B cell (primary cell): ENCODE results near the gene TBC1D3B. TPM values are rescaled to one million over a fixed set of nuclear protein-coding genes. Genes with fewer than 3 reads are reported as not detected.
"Not testable (repeated sequence)": the region's sequence is repeated elsewhere in the genome, so short reads cannot be mapped to it uniquely, and the experiment has no call there.

Source experiments
- ATAC-seq: fragments of 200-7000 bp; cut with Tn5 transposase; one replicate; pipeline ENCODE4 v1.10.0; 2021; ENCODE audit warnings: low read depth, mild to moderate bottlenecking, moderate number of reproducible peaks, moderate library complexity
- CTCF ChIA-PET: fragments of 350-600 bp; sonication (Branson Sonifier 250); formaldehyde crosslinking; loops from one replicate; lab custom pipeline; 2021; ENCODE audit warnings: antibody characterized with exemption, inconsistent platforms; lab: Charles Lee
- POLR2A ChIA-PET: fragments of 350-600 bp; sonication (Branson Sonifier 250); formaldehyde crosslinking; loops from one replicate; lab custom pipeline; 2021; ENCODE audit warnings: antibody characterized with exemption; lab: Charles Lee
- DNase-seq: peaks from one replicate; pipeline ENCODE4 v3.0.0; 2013
- H2AFZ ChIP-seq: 2 replicates; pipeline ENCODE4 v1.6.1; 2012; ENCODE audit warnings: mild to moderate bottlenecking, low read depth, low read length; ENCODE audit not compliant: insufficient read depth, poor library complexity, severe bottlenecking
- H3K27ac ChIP-seq, 2 donors: 1 replicate in 1 of 2; 2 replicates in 1 of 2; pipeline ENCODE4 v1.5.1; 2012 to 2013; ENCODE audit warnings: low read length in 2 of 2, mild to moderate bottlenecking in 2 of 2, moderate library complexity in 1 of 2
- H3K27me3 ChIP-seq, 4 experiments: fragments of 200-600 bp in 1 of 4; sonication (generic) in 1 of 4; replicated peaks in 1 of 4; 1 replicate in 2 of 4; 2 replicates in 2 of 4; pipeline versions ENCODE4 v1.6.1 to v1.7.0; 2013 to 2016; ENCODE audit warnings: low read length in 3 of 4, mild to moderate bottlenecking in 2 of 4, mixed read lengths in 1 of 4, moderate library complexity in 1 of 4; ENCODE audit not compliant: insufficient read depth in 4 of 4, control insufficient read depth in 3 of 4; ENCODE audit errors: control extremely low read depth in 1 of 4
- H3K36me3 ChIP-seq, 2 experiments: replicated peaks in 1 of 2; 1 replicate in 1 of 2; 2 replicates in 1 of 2; pipeline versions ENCODE4 v1.6.1 to v1.7.1; 2013; ENCODE audit warnings: low read length in 1 of 2; ENCODE audit not compliant: insufficient read depth in 2 of 2, control insufficient read depth in 1 of 2; ENCODE audit errors: control extremely low read depth in 1 of 2, extremely low read depth in 1 of 2
- H3K4me1 ChIP-seq, 2 donors: fragments of 200-600 bp in 1 of 2; sonication (generic) in 1 of 2; 1 replicate in 1 of 2; 2 replicates in 1 of 2; pipeline versions ENCODE4 v1.5.1 to v1.6.1; 2013 to 2017; ENCODE audit warnings: low read length in 2 of 2; ENCODE audit not compliant: control insufficient read depth in 2 of 2, insufficient read depth in 2 of 2
- H3K4me2 ChIP-seq: replicated peaks from 2 replicates; pipeline ENCODE3; 2012; ENCODE audit warnings: mild to moderate bottlenecking, low read depth, low read length; ENCODE audit not compliant: poor library complexity, severe bottlenecking
- H3K4me3 ChIP-seq, 5 experiments: fragments of 200-600 bp in 1 of 5; sonication (generic) in 1 of 5; 1 replicate in 3 of 5; 2 replicates in 2 of 5; pipeline versions ENCODE4 v1.5.1 to v1.7.0; 2011 to 2016; ENCODE audit warnings: low read length in 4 of 5, mild to moderate bottlenecking in 4 of 5, low read depth in 2 of 5, control low read depth in 1 of 5, moderate library complexity in 1 of 5; ENCODE audit not compliant: insufficient read depth in 1 of 5; ENCODE audit errors: control extremely low read depth in 1 of 5, extremely low read depth in 1 of 5
- H3K79me2 ChIP-seq: fragments of 200-600 bp; sonication (generic); one replicate; pipeline ENCODE4 v1.6.0; 2016; ENCODE audit warnings: low read length; ENCODE audit not compliant: control insufficient read depth, insufficient read depth
- H3K9ac ChIP-seq: fragments of 200-600 bp; sonication (generic); 2 replicates; pipeline ENCODE4 v1.6.1; 2017; ENCODE audit warnings: mild to moderate bottlenecking, low read length, moderate library complexity
- H3K9me3 ChIP-seq, 3 donors: one replicate each; pipeline versions ENCODE4 v1.6.1 to v1.7.1; 2013; ENCODE audit warnings: low read length in 2 of 3; ENCODE audit not compliant: control insufficient read depth in 2 of 3, insufficient read depth in 1 of 3; ENCODE audit errors: control extremely low read depth in 1 of 3
- H4K20me1 ChIP-seq: 2 replicates; pipeline ENCODE4 v1.6.0; 2012; ENCODE audit warnings: mild to moderate bottlenecking, low read length; ENCODE audit not compliant: insufficient read depth, control insufficient read depth, poor library complexity, severe bottlenecking
- H3K27ac Mint-ChIP-seq: one replicate; pipeline ENCODE4 v1.8.0; 2021; ENCODE audit warnings: mixed read lengths
- H3K27me3 Mint-ChIP-seq: one replicate; pipeline ENCODE4 v1.8.0; 2021; ENCODE audit warnings: mixed read lengths
- H3K4me1 Mint-ChIP-seq: one replicate; pipeline ENCODE4 v1.8.0; 2021; ENCODE audit warnings: mixed read lengths
- H3K4me3 Mint-ChIP-seq: one replicate; pipeline ENCODE4 v1.8.0; 2021; ENCODE audit warnings: mixed read lengths
- H3K9me3 Mint-ChIP-seq: one replicate; pipeline ENCODE4 v1.8.0; 2022; ENCODE audit warnings: mixed read lengths; ENCODE audit not compliant: insufficient read depth
- CTCF ChIP-seq: fragments of 200-600 bp; IDR thresholded peaks from one replicate; pipeline ENCODE4 v1.8.0; 2022; ENCODE audit warnings: antibody characterized with exemption, mild to moderate bottlenecking
- EZH2 ChIP-seq: IDR thresholded peaks from 2 replicates; pipeline ENCODE4 v1.6.1; 2012; ENCODE audit warnings: borderline replicate concordance, low read depth, mild to moderate bottlenecking, moderate library complexity, low read length; ENCODE audit not compliant: insufficient read depth, poor library complexity, severe bottlenecking
- WGBS: methylation state at CpG from one replicate; pipeline ENCODE4 v1.1.5; 2013; ENCODE audit warnings: missing lambda C conversion rate; ENCODE audit not compliant: insufficient coverage; 5-methylcytosine and 5-hydroxymethylcytosine counted together
- intact Hi-C: fragments of 100-400 bp; cut with micrococcal nuclease; formaldehyde crosslinking; loops from one replicate; pipeline ENCODE4 v1.10.0; 2022
- polyA plus RNA-seq: library from polyadenylated mRNA; depleted of rRNA; stranded (reverse); fragments of >200 nt; gene quantifications from 2 replicates; pipeline ENCODE4 v1.2.3, GENCODE V29; 2012
- total RNA-seq, 2 donors: library from RNA; stranded (reverse); fragments of 120-200 nt in 1 of 2; gene quantifications; 1 replicate in 1 of 2; 2 replicates in 1 of 2; pipeline versions ENCODE4 v1.2.3 to v1.2.4, GENCODE V29; 2013 to 2022

Gene TBC1D3B
- total and polyA plus RNA-seq, 2 donors (not counting 1 experiment from before 2014, with no cell fraction given): 3.2 to 17.3 TPM

GRCh38 chr17:36188891-36189306 is 12.5 kb upstream of the TBC1D3B start:
- intact Hi-C loops: no loop called here
- Mint-ChIP-seq H3K4me1 (peaks cover 12% of the 10 kb centered on the region), H3K4me3 (peak overlapping the region; percentile 61), H3K27me3 (no peaks in the 10 kb centered on the region), H3K27ac (peak overlapping the region; percentile 53), H3K9me3 (no peaks in the 10 kb centered on the region)
- DNase-seq: peak; percentile 57
- H3K9me3 ChIP-seq: no peaks in the 10 kb centered on the region
- no peaks in the 10 kb centered on the region for H3K36me3 ChIP-seq
- ATAC-seq: peak; percentile 66
- H3K79me2 ChIP-seq: no peaks in the 10 kb centered on the region
- H3K27ac ChIP-seq: no peak overlapping the region
- ChIA-PET POLR2A (no interaction called here), CTCF (no interaction called here)
- peaks cover 21 to 25% of the 10 kb centered on the region in 2 donors for H3K4me1 ChIP-seq
- H3K4me3 ChIP-seq: no peak overlapping the region
- 0% methylated on average over 1 of the region's 7 CpGs for WGBS
- peak overlapping the region; percentile 30 for H3K4me2 ChIP-seq
- no peak overlapping the region for H2AFZ ChIP-seq
- TF ChIP-seq EZH2 (no peak), CTCF (no peak)
- H4K20me1 ChIP-seq: no peaks in the 10 kb centered on the region
- H3K9ac ChIP-seq: no peak overlapping the region
- peaks cover 0 to 40% (median 4%) of the 10 kb centered on the region in 4 experiments for H3K27me3 ChIP-seq

DNA sequence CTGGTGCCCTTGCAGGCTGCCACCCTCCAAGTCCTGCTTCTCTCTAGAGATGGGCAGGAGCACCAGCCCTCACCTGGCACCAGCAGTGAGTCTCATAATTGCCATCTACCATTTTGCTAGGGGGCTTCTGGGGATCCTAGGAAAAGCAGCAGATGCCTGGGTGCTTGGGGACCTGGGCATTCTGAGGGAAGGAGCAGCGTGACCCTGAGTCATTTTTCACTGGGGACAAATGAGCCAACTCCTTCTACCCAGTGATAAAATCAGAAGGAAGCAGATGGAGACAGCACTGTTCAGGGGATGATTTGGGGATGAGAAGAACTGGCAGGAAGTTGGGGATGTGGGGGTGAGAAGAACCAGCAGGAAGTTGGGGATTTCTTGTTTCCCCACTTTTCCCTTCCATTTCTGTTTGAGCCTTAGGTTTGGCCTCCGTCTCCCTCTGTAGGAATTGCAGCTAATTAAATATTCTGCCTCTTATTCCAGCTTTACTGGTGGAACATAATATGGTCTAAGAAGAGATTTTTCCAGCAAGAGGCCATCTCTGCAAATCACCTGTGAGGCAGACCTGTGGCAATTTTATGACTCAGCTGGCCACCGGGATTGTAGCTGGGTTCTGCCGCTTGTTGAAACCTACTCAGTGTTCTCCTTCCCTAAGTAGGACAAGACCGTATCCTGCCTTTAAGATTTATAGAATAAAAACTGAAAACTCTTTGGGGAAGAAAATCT is 11.7 kb upstream of the TBC1D3B start:
- H3K4me3 ChIP-seq, H3K9me3 ChIP-seq, H3K9ac ChIP-seq, H4K20me1 ChIP-seq, CTCF ChIA-PET, intact Hi-C loops, H3K79me2 ChIP-seq, DNase-seq, H3K9me3 Mint-ChIP-seq, H3K4me3 Mint-ChIP-seq, POLR2A ChIA-PET, H2AFZ ChIP-seq, H3K27ac Mint-ChIP-seq, H3K27me3 Mint-ChIP-seq, H3K36me3 ChIP-seq, ATAC-seq, H3K27ac ChIP-seq: not testable (repeated sequence)
- H3K4me1 ChIP-seq: peaks cover 29 to 33% of the 10 kb centered on the region in 2 donors
- peaks cover 0 to 45% (median 8%) of the 10 kb centered on the region in 4 experiments for H3K27me3 ChIP-seq
- H3K4me1 Mint-ChIP-seq: peaks cover 12% of the 10 kb centered on the region
- no CpG with 5 or more reads among the region's 5 CpGs for WGBS
- peak overlapping the region; percentile 30 for H3K4me2 ChIP-seq

GRCh38 chr17:36186810-36187763 is 10.7 kb upstream of the TBC1D3B start:
- H3K4me3 Mint-ChIP-seq, H3K9ac ChIP-seq, H3K27me3 Mint-ChIP-seq, ATAC-seq, H3K4me1 Mint-ChIP-seq, H3K36me3 ChIP-seq, CTCF ChIA-PET, H3K9me3 Mint-ChIP-seq, POLR2A ChIA-PET, H3K4me2 ChIP-seq, H3K79me2 ChIP-seq, H3K27ac Mint-ChIP-seq, H4K20me1 ChIP-seq, DNase-seq, H3K9me3 ChIP-seq, H3K4me3 ChIP-seq, intact Hi-C loops, H3K27ac ChIP-seq, H2AFZ ChIP-seq: not testable (repeated sequence)
- H3K4me1 ChIP-seq: peaks cover 31 to 32% of the 10 kb centered on the region in 2 donors
- H3K27me3 ChIP-seq: peaks cover 0 to 48% (median 12%) of the 10 kb centered on the region in 4 experiments
- 94% methylated on average over 2 of the region's 13 CpGs for WGBS
